ENCODE measurements around the gene MARK1.

The MARK1 gene

DNA sequence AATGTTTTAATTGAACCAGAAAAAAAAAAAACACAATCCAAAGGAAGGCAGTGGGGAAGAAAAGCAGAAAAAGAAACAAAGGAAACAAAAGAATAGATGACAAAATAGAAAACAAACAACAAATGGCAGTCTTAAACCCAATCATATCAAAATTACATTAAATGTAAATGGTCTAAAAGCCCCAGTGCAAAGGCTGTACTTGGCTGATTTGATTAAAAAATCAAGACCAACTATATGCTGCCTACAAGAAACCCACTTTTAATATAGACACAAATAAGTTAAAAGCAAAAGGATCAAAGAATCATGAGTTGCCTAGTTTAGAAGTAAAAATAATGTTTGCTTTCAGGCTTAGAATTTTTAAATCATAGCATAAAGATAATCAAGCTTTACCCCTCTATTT is 142.4 kb downstream of the MARK1 start:
- no peaks in the 10 kb centered on the region for H3K27me3 ChIP-seq (replicated peaks; ENCODE audit: insufficient read depth, low read length)

DNA sequence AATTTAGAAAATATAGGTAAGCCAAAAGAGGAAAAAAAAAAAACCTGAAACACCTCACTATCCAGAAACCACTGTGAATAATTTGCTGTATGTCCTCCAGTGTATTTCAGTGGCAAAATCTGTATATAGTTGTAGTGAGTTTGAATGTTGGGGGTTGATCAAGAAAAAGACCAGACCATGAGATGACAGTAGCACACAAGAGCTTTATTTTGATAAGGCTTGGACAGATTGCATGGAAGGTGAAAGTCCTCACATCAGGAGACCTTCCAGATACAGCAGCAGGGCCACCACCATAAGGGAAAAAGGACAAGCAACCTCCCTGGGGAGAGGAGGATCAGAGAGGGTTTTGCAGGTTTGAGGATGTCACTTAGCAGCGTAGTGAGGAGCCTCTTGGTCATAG is 146.0 kb downstream of the MARK1 start:
- no peaks in the 10 kb centered on the region for H3K9me3 ChIP-seq (replicated peaks; ENCODE audit: insufficient read depth, low read length)
- H3K4me2 ChIP-seq (ENCODE audit: low read depth, low read length) = no peak overlapping the region
- no peaks in the 10 kb centered on the region for H3K9me2 ChIP-seq (replicated peaks; ENCODE audit: insufficient read depth, low read length)
- H3K27ac ChIP-seq (ENCODE audit: low read length) = no peak overlapping the region
- no peak overlapping the region for H3K9ac ChIP-seq (ENCODE audit: low read length)
- no peaks in the 10 kb centered on the region for H3K4me1 ChIP-seq (ENCODE audit: low read length)
- no peak overlapping the region for H3K4me3 ChIP-seq (ENCODE audit: low read length)
- H3K36me3 ChIP-seq (replicated peaks; ENCODE audit: insufficient read depth, low read length) = no peaks in the 10 kb centered on the region
- H3K27me3 ChIP-seq (replicated peaks; ENCODE audit: insufficient read depth, low read length) = no peaks in the 10 kb centered on the region
- H4K20me1 ChIP-seq (ENCODE audit: insufficient read depth, low read length) = no peaks in the 10 kb centered on the region
- H3F3A ChIP-seq (ENCODE audit: insufficient read depth, low read length) = no peaks in the 10 kb centered on the region
- H2AFZ ChIP-seq (ENCODE audit: low read length) = no peak overlapping the region
- no peaks in the 10 kb centered on the region for H3K79me2 ChIP-seq (ENCODE audit: low read length)
- DNase-seq = no peak
- TF ChIP-seq, protein P1, sequence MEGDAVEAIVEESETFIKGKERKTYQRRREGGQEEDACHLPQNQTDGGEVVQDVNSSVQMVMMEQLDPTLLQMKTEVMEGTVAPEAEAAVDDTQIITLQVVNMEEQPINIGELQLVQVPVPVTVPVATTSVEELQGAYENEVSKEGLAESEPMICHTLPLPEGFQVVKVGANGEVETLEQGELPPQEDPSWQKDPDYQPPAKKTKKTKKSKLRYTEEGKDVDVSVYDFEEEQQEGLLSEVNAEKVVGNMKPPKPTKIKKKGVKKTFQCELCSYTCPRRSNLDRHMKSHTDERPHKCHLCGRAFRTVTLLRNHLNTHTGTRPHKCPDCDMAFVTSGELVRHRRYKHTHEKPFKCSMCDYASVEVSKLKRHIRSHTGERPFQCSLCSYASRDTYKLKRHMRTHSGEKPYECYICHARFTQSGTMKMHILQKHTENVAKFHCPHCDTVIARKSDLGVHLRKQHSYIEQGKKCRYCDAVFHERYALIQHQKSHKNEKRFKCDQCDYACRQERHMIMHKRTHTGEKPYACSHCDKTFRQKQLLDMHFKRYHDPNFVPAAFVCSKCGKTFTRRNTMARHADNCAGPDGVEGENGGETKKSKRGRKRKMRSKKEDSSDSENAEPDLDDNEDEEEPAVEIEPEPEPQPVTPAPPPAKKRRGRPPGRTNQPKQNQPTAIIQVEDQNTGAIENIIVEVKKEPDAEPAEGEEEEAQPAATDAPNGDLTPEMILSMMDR (IDR thresholded peaks at IDR 0.05; ENCODE audit: low read length) = no peak
- TF ChIP-seq EZH2 (optimal IDR thresholded peaks at IDR 0.05; ENCODE audit: low read depth, low read length) (no peak), EZH2phosphoT487 (IDR thresholded peaks at IDR 0.05; ENCODE audit: low read length) (no peak)

More for the DNA sequence above, 142.4 kb downstream of the MARK1 start:
- Histone ChIP-seq H3K4me2 (ENCODE audit: low read depth, low read length) (no peak overlapping the region), H3F3A (ENCODE audit: insufficient read depth, low read length) (no peaks in the 10 kb centered on the region), H4K20me1 (ENCODE audit: insufficient read depth, low read length) (no peaks in the 10 kb centered on the region), H3K36me3 (replicated peaks; ENCODE audit: insufficient read depth, low read length) (no peaks in the 10 kb centered on the region), H3K9me2 (replicated peaks; ENCODE audit: insufficient read depth, low read length) (no peaks in the 10 kb centered on the region), H3K9ac (ENCODE audit: low read length) (no peak overlapping the region), H3K79me2 (ENCODE audit: low read length) (no peaks in the 10 kb centered on the region), H3K9me3 (replicated peaks; ENCODE audit: insufficient read depth, low read length) (no peaks in the 10 kb centered on the region), H3K4me1 (ENCODE audit: low read length) (no peaks in the 10 kb centered on the region), H3K4me3 (ENCODE audit: low read length) (no peak overlapping the region), H3K27ac (ENCODE audit: low read length) (no peak overlapping the region), H2AFZ (ENCODE audit: low read length) (no peak overlapping the region)
- no peak for DNase-seq
- TF ChIP-seq EZH2phosphoT487 (IDR thresholded peaks at IDR 0.05; ENCODE audit: low read length) = no peak
- TF ChIP-seq EZH2 (optimal IDR thresholded peaks at IDR 0.05; ENCODE audit: low read depth, low read length) = no peak
- TF ChIP-seq, protein P1 (IDR thresholded peaks at IDR 0.05; ENCODE audit: low read length) = no peak

DNA sequence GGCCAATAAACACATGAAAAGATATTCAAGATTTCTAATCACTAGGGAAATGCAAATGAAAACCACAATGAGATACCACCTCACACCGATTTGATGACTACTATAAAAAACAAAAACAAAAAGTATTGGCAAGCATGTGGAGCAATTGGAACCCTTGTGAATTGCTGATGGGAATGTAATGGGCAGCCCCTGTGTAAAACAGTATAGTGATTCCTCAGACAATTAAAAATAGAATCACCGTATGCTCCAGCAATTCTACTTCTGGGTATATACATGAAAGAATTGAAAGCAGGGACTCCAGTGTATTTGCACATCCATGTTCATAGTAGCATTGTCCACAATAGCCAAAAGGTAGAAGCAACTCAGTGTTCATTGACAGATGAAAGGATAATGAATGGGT is 149.3 kb downstream of the MARK1 start:
- H3K27ac ChIP-seq (ENCODE audit: low read length) = no peak overlapping the region
- H3K9ac ChIP-seq (ENCODE audit: low read length) = no peak overlapping the region
- H3K79me2 ChIP-seq (ENCODE audit: low read length) = no peaks in the 10 kb centered on the region
- DNase-seq = no peak
- H3K36me3 ChIP-seq (replicated peaks; ENCODE audit: insufficient read depth, low read length) = no peaks in the 10 kb centered on the region
- H4K20me1 ChIP-seq (ENCODE audit: insufficient read depth, low read length) = no peaks in the 10 kb centered on the region
- no peaks in the 10 kb centered on the region for H3K9me2 ChIP-seq (replicated peaks; ENCODE audit: insufficient read depth, low read length)
- H3K4me1 ChIP-seq (ENCODE audit: low read length) = no peaks in the 10 kb centered on the region
- no peak overlapping the region for H2AFZ ChIP-seq (ENCODE audit: low read length)
- H3F3A ChIP-seq (ENCODE audit: insufficient read depth, low read length) = no peaks in the 10 kb centered on the region
- H3K9me3 ChIP-seq (replicated peaks; ENCODE audit: insufficient read depth, low read length) = no peaks in the 10 kb centered on the region
- H3K4me2 ChIP-seq (ENCODE audit: low read depth, low read length) = no peak overlapping the region
- no peak overlapping the region for H3K4me3 ChIP-seq (ENCODE audit: low read length)
- no peaks in the 10 kb centered on the region for H3K27me3 ChIP-seq (replicated peaks; ENCODE audit: insufficient read depth, low read length)
- TF ChIP-seq EZH2 (optimal IDR thresholded peaks at IDR 0.05; ENCODE audit: low read depth, low read length) = no peak
- TF ChIP-seq, protein P1 (IDR thresholded peaks at IDR 0.05; ENCODE audit: low read length) = no peak
- TF ChIP-seq EZH2phosphoT487 (IDR thresholded peaks at IDR 0.05; ENCODE audit: low read length) = no peak
